ENCODE measurements around the gene HMGB2.

The HMGB2 gene

DNA sequence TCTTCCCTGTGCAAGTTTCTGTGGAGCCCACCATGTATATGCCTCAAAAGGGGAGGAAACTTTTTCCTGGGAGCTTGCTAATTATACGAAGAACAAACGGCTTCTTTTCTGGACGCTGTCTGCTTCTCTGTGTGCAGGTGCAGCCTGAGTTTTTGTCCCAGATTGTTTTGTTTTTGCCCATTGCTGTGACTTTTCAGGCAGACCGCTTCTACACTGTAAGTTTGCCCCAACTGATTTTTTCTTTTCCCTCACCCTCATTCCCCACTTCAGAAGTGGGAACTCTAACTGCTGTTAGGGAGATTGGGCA lies 51.9 kb downstream of the HMGB2 start:
- Histone ChIP-seq H3K27me3 (ENCODE audit: control insufficient read depth, insufficient read depth, low read length) (no peaks in the 10 kb centered on the region), H3K4me3 (ENCODE audit: low read depth, low read length) (no peak overlapping the region), H3K36me3 (ENCODE audit: control insufficient read depth, insufficient read depth, low read length) (no peaks in the 10 kb centered on the region)

DNA sequence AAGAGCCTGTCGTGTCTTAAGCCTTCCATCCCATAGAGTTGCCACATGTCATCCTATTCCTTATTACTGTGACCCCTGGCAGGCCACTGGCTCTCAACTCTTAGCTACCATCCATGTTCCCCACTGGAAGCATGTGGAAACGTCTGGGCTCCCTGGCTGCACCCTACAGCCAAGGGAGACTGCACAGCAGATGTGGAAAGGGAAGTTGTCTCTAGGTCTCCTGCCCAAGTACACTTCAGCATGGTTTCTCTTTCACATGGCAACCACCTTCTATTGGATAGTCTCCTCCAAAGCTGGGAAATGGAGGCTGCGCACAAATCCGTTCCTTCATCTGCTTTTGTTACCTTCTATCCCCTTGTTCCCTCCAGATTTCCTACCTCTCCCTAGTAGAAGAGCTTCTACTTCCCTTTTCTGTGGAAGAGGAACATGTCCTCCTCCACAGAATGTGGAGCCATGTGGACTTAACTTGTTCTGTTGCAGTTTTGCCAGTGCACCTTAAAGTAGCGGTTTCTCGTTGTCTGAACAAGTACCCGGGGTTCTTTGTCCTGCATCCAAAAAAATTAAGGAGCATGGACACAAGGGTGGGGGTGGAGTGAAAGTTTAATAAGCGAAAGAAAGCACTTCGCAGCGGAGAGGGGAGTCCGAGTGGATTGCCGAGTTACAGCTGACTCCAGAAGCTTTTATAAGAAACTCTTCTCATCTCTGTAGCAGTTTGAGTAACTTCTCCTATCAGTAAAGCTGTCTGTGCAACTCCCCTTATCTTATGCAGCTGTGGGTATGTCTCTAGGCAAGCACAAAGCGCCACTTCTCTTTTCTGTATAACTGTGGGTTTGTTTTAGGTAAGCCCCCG lies 52.5 kb downstream of the HMGB2 start:
- Histone ChIP-seq H3K9me3 (ENCODE audit: control insufficient read depth, insufficient read depth, low read length) (peaks cover 3% of the 10 kb centered on the region), H3K36me3 (ENCODE audit: control insufficient read depth, insufficient read depth, low read length) (no peaks in the 10 kb centered on the region), H3K4me3 (ENCODE audit: low read depth, low read length) (no peak overlapping the region), H3K27me3 (ENCODE audit: control insufficient read depth, insufficient read depth, low read length) (no peaks in the 10 kb centered on the region), H3K9ac (ENCODE audit: low read depth, low read length) (no peak overlapping the region), H3K4me1 (ENCODE audit: control insufficient read depth, insufficient read depth, low read length) (no peaks in the 10 kb centered on the region)

More for the DNA sequence above, 51.9 kb downstream of the HMGB2 start:
- Histone ChIP-seq H3K4me1 (ENCODE audit: control insufficient read depth, insufficient read depth, low read length) (no peaks in the 10 kb centered on the region), H3K9me3 (ENCODE audit: control insufficient read depth, insufficient read depth, low read length) (peaks cover 6% of the 10 kb centered on the region), H3K9ac (ENCODE audit: low read depth, low read length) (no peak overlapping the region)

Measured in iPS-15b (cell line).